SW480 (cell line): ENCODE results near the gene LPAR1.

ENCODE experiments used
- DNase-seq: peaks from one replicate; pipeline ENCODE4 v3.0.0-alpha.2; 2016; ENCODE audit warnings: low spot score

The LPAR1 gene

GRCh38 chr9:111001526-111001925 lies 36.7 kb downstream of the LPAR1 start:
- no peak for DNase-seq

DNA sequence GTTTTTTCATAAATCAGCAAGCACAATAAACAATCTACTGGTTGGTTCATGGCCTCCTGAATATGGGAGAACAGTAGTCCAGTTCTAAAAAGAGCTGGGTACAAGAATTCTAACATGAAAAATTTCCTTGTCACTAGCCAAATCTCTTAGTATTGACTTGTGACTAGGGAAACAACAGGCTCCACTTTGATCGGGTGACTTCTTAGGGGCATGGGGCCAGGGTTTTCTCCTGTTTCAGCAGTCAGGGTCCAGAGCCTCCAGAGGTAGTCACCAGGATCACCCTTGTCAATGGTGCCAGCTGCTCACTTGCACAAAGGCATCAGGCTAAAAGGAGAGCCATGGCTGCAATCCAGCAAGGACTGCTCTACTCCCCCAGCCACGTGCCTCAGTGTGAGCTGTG lies 38.1 kb downstream of the LPAR1 start:
- DNase-seq = no peak

DNA sequence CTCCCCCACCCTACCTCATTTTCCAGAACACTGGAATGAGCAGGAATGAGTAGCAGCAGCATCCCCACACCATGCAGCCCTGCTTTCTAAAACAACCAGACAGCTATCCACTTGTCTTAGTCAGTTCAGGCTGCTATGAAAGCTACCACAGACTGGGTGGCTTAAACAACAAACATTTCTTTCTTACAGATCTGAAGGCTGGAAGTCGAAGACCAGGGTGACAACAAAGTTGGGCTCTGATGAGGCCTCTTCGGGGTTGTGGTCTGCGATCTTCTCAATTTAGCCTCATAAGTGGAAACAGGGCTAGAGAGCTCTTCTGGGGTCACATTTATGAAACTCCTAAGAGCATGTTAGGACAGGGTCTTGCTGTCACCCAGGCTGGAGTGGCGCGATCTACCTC lies 38.9 kb downstream of the LPAR1 start:
- DNase-seq = no peak

- DNase-seq = no peak
Measured at GRCh38 chr9:110997847-110998246, 40.4 kb downstream of the LPAR1 start.

DNA sequence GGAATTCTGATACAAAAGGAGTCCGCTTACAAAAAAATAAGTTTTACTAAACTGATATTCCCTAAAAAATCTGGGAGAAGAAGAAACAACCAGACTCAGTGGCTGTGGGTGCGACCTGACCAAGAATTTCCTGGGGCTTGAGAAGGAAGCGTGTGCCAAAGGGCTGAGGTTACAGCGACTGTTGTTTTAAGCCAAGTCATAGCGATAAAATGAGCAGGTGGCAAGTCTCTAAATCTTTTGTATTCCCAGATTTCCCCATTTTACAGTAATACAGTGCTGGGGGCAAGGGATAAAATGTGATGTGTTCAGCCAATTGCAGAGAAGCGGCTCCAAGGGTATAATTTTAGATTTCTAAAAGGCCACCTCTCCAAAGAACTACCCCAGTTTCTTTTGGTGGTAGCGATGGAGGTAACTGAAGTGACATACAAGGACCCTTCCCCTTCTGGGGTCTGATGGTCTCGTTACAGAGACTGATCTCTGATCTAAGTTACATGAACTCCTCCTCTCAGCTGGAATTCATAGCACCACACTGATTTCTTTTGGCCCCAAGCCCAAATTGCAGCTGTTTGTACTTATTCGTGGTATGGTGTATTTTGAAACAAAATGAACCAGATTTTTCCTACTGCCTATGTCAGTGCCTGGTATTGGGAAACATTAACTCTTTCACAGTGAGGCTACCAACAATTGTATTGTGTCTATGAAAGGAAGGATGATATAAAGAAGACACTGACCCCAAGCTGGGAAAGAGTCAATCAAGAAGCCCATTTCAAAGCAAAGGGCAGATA lies 41.6 kb downstream of the LPAR1 start:
- DNase-seq = no peak

DNA sequence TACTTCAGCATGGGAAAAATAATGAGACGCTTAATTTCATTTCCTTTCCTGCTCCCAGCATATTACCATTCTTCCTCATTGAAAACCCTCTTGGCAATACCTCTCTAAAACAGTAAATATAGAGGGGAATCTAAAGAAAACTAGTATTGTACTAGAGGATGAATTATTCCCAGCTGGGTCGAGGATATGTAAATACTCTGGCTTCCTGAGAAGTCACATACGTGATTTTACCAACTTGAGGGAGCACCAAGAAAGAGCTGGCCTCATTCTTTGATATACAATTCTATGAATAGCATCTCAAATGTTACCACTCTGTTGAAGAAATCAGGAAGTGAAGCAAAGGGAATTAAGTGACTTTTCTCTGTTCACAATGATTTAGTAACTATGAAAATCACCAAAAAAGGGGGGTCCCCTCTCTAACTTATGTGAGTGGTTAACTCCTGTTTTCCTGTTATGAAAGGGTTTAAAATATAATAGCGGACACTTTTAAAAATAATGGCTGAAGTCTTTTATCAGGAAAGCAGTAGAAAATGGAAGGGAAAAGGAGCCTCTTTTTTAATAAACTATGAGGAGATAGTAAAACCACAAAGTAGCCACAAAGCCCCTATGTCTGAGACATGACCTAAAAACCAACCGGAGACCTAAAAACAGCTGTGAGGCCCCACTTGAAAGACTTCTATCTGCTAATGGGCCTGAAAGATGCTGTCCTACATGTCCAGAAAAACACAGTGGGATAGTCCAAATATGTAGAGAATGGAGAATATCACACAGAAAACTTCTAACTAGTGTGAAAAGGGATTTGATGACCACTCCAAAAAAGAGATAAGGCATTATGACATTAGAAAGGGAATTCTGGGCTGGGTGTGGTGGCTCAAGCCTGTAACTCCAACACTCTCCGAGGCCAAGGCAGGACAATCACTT lies 42.6 kb downstream of the LPAR1 start:
- DNase-seq = no peak

DNA sequence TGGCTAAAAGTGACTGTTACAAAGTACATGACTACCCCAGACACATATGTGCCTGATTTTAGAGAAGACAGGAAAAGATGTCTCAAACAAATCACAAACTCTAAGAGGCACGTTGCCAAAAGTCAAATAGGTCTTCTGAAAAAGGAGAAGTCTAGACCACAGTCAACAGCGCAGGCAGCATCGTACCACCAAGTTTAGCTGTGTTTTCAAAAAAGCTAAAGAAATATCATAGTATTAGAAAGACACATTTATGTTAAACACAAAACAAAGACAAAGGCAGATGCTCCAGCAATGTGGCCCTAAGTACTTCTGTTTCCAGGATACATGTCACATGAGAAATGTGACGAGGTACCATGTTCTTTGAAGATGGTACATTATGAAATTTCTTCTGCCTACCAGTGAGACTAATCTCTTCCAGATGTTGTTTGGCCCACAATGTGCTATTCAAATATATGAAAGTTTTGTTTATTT lies 43.5 kb downstream of the LPAR1 start:
- no peak for DNase-seq

DNA sequence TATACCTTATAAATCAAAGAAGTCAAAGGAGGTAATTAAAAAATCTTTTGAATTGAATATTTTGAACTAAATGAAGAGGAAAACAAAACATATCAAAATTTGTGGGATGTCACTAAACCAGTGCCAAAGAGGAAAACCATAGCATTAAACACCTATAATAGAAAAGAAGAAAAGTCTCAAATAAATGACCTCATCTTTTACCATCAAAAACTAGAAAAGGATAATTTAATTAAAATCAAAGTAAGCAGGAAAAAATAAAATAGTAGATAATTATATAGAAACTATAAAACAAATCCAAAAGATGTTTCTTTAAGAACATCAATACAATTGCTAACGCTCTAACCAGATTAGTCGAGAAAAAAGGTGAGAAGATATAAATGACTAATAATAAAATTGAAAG lies 47.8 kb downstream of the LPAR1 start:
- DNase-seq = no peak

DNA sequence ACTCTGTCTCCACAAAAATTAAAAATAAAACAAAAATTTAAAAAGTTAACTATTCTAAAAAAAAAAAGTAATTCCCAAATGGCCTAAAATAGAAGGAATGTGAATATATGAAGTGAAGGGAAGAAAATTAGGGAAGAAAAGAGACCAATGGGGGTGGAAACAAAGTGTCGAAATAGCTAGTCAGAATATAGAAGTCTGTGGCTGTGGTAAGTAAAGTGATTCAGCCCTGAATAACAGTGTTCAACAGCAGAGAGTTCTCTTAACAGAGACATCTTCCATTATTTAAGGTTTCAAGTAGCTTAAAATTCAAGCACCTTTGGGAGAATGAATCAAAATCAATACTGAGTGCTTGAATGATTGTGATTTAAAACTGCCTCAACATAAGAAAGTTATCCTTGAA lies 51.7 kb downstream of the LPAR1 start:
- DNase-seq = no peak

DNA sequence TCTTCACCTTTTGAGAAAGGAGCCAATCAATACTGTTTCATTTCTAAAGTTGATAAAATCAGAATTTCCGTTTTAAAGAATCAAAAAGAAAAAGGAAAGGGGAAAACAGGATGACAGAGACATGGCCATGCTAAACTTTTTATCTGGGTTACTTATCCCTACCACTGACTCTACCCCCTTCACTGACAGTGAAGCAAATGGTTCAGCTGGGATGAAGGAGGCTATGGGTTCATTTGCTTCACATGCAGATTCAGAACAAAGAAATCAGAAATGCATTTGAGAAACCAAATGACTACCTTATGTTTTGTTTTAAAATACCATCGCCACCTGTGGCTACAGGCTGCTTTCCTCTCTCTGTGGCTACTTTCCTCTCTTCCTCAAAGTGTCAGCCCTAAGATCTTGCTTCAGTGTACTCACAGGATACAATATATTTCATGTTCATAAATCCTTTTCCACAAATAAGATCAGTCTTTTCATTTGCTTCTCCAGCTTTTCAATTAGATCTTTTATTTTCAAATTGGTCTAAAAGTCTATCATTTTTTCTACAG lies 53.3 kb downstream of the LPAR1 start:
- DNase-seq = no peak

DNA sequence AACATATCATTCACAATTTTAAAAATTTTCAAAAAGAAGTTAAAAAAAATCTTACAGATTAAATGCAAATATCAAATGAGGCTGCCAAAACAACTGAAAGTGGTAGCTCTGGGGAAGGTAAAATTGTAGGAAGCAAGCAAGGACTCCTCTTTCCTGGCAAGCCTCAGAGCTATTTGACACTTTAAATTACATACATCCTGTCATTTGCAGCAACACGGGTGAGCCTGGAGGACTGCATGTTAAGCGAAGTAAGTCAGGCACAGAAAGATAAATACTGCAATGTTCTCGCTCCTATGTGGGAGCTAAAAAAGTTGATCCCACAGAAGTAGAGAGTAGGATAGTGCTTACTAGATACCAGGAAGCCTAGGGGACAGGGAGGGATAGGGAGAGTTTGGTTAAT lies 58.0 kb downstream of the LPAR1 start:
- no peak for DNase-seq

DNA sequence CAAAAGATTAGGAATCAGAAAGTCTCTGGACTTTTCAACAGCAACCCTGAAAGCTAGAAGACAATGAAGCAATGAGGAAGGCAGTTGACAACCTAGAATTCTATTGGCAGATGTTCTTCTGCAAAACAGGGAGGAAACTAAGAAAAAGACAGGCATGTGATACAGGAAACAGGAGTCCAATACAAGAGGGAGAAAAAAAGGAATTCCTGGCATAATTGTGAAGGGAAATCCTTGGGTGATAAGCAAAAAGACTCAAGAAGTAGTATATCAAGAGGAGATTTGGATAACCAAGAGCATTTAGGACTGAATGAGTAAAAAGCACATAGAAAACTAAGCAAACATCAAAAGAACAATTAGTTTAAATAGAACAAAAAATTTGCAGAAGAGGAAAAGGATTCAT lies 58.6 kb downstream of the LPAR1 start:
- no peak for DNase-seq

DNA sequence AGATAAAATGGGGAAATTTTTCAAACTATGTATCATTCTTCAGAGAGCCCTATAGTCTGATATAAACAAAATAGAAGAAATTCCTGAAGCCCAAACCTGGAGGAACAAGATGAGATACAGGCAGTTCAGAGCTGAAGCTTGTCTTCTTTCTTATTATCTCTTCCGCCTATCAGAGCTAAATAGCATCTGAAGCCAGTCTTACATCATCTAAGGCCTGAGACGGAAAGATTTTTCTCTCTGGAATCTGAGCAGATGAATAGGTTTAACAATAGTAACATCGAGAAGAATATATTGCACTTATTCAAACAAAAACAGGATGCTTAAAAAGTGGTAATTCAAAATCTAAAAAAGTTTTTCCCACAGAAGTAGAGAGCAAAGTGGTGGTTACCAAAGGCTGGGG lies 59.8 kb downstream of the LPAR1 start:
- no peak for DNase-seq

DNA sequence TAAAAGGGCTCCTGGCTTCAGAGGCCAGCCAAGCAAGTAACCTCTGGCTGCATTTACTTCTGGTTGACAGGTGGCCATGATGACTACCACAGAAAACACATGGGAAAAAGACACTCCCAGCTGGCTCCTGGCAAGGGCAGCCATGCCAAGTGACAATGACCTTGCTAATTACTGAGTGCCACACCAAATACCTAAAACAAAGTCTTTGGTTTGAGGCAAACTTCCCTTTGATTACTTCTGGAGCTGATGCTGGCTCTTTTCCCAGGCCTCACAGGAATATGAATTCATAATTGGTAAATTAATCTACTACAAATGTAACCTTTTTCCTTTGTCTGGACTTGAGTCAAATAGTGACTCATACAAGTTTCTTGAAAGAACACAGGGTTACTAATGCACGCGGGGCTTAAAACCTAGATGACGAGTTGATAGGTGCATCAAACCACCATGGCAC lies 61.0 kb downstream of the LPAR1 start:
- peak; percentile 10 for DNase-seq

GRCh38 chr9:110975969-110976368 lies 62.3 kb downstream of the LPAR1 start:
- no peak for DNase-seq

DNA sequence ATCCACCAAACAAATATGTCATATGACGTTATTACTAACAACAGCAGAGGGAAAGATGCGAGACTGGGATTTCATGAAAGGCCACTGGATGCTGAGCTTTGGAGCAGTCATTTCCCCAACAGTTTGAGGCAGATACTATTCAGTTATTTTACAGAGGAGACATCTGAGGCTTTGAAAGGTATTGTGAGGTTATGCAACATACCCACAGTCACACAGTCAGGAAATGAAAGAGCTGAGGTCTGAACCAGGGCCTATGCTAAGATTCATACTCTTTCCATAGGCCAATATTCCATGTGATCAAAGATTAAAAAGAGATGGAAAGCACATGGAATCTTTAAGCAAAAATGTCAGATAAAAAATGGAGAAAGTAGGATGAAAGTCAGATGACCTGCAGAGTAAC lies 63.0 kb downstream of the LPAR1 start:
- no peak for DNase-seq

DNA sequence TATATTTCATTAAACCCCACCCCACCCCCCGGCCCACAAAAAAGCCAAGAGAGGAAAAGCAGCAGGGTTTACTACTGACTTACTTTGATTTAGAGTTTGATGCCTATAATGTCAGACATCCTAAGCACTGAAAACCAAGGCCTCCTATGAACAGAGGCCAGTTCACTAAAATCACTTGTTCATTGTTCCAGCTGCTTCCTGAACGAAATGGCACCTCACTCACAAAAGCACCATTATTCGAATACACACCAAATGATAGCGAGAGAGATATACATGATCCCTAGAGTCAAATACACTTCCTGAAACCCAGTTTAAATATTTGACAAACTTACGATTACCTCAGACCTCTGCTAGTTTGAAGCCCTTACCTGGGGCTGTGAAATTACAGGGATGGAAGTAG lies 66.6 kb downstream of the LPAR1 start:
- no peak for DNase-seq

GRCh38 chr9:110971234-110971633 lies 67.0 kb downstream of the LPAR1 start:
- DNase-seq = no peak

DNA sequence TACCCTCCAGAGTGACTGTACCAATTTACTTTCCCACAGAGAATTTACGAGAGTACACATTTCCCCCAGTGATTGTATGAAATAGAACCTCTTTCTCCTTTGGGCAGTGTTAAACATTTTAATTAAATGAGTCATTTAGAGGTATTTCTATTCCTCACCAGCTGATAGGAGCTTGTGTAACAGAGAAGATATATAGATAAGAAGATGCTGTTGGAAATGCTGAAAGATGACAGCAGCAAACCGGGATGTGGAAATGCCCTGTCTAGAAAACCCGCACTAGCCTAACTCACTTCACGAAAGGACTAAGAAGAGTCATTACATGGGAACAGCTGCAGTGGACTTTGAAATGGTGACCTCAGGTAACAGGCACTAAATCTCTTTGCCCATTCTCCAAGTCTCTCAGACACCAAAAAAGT lies 68.3 kb downstream of the LPAR1 start:
- DNase-seq = peak; percentile 13

GRCh38 chr9:110968096-110968495 lies 70.2 kb downstream of the LPAR1 start:
- no peak for DNase-seq

DNA sequence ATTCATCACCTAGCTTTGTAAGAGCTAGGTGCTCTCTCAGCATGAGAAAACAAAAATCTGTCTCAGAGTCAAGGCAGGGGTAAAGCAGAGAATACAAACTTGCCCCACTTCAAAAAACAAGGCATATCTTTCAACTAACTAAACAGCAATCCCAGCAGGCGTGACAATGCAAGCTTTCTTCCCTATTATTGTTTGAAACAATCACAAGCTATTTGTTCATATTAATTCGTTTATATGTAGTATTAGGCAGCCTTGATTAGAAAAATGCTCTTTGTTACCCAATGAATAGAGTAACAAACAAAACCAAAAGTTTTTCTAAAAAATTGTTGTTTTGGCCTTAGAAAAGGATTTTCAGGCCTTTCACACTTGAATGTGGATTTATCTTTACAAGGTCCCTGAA lies 71.1 kb downstream of the LPAR1 start:
- DNase-seq = no peak

- no peak for DNase-seq
Measured at GRCh38 chr9:110960288-110960687, 78.0 kb downstream of the LPAR1 start.

GRCh38 chr9:110958847-110959246 lies 79.4 kb downstream of the LPAR1 start:
- no peak for DNase-seq
